Measurements from ENCODE around the gene MAPK10.

Gene MAPK10

GRCh38 chr4:86015412-86016350 lies 344.2 kb downstream of the MAPK10 start:
- H3K36me3 ChIP-seq = no peaks in the 10 kb centered on the region
- no peak overlapping the region for H3K27ac ChIP-seq
- no peak for DNase-seq
- no peak overlapping the region for H3K4me3 ChIP-seq (ENCODE audit: low read depth, low read length)
- no peak for TF ChIP-seq CTCF (IDR thresholded peaks at IDR 0.05; ENCODE audit: low read depth, low read length)
- no peaks in the 10 kb centered on the region for H3K9me3 ChIP-seq (ENCODE audit: severe bottlenecking)
- H3K27me3 ChIP-seq (ENCODE audit: insufficient read depth, low read depth, severe bottlenecking) = no peaks in the 10 kb centered on the region

- no peak for DNase-seq
Observed at GRCh38 chr4:86014599-86014998, 345.3 kb downstream of the MAPK10 start.

GRCh38 chr4:86013621-86014020 lies 346.2 kb downstream of the MAPK10 start:
- Histone ChIP-seq H3K4me3 (ENCODE audit: low read depth, low read length) (no peak overlapping the region), H3K36me3 (no peaks in the 10 kb centered on the region), H3K27me3 (ENCODE audit: insufficient read depth, low read depth, severe bottlenecking) (no peaks in the 10 kb centered on the region), H3K27ac (no peak overlapping the region), H3K9me3 (ENCODE audit: severe bottlenecking) (no peaks in the 10 kb centered on the region)
- no peak for DNase-seq
- TF ChIP-seq CTCF (IDR thresholded peaks at IDR 0.05; ENCODE audit: low read depth, low read length) = no peak

More at GRCh38 chr4:86014599-86014998, 345.3 kb downstream of the MAPK10 start:
- Histone ChIP-seq H3K9me3 (ENCODE audit: severe bottlenecking) (no peaks in the 10 kb centered on the region), H3K36me3 (no peaks in the 10 kb centered on the region), H3K27me3 (ENCODE audit: insufficient read depth, low read depth, severe bottlenecking) (no peaks in the 10 kb centered on the region), H3K27ac (no peak overlapping the region), H3K4me3 (ENCODE audit: low read depth, low read length) (no peak overlapping the region)
- no peak for TF ChIP-seq CTCF (IDR thresholded peaks at IDR 0.05; ENCODE audit: low read depth, low read length)

- DNase-seq = no peak
- Histone ChIP-seq H3K9me3 (ENCODE audit: severe bottlenecking) (no peaks in the 10 kb centered on the region), H3K36me3 (no peaks in the 10 kb centered on the region), H3K4me3 (ENCODE audit: low read depth, low read length) (no peak overlapping the region), H3K27ac (no peak overlapping the region), H3K27me3 (ENCODE audit: insufficient read depth, low read depth, severe bottlenecking) (no peaks in the 10 kb centered on the region)
- no peak for TF ChIP-seq CTCF (IDR thresholded peaks at IDR 0.05; ENCODE audit: low read depth, low read length)
Observed at GRCh38 chr4:86011117-86011516, 348.7 kb downstream of the MAPK10 start.

GRCh38 chr4:86007042-86007441 lies 352.8 kb downstream of the MAPK10 start:
- Histone ChIP-seq H3K27me3 (ENCODE audit: insufficient read depth, low read depth, severe bottlenecking) (no peaks in the 10 kb centered on the region), H3K27ac (no peak overlapping the region), H3K9me3 (ENCODE audit: severe bottlenecking) (no peaks in the 10 kb centered on the region), H3K4me3 (ENCODE audit: low read depth, low read length) (no peak overlapping the region), H3K36me3 (no peaks in the 10 kb centered on the region)
- TF ChIP-seq CTCF (IDR thresholded peaks at IDR 0.05; ENCODE audit: low read depth, low read length) = no peak
- DNase-seq = no peak
